Ectodermal cell (in vitro differentiated cells): Measurements from ENCODE around the gene FRMPD3.
"Not testable (repeated sequence)": the region's sequence is repeated elsewhere in the genome, so short reads cannot be mapped to it uniquely, and the experiment has no call there.

ENCODE experiments used
- H3K27ac ChIP-seq: 2 replicates; pipeline ENCODE4 v1.7.0; 2013; ENCODE audit warnings: mild to moderate bottlenecking, low read depth, low read length; ENCODE audit not compliant: insufficient read depth, poor library complexity, severe bottlenecking
- H3K27me3 ChIP-seq: 2 replicates; pipeline ENCODE4 v1.7.0; 2013; ENCODE audit warnings: mild to moderate bottlenecking, low read length; ENCODE audit not compliant: insufficient read depth, control insufficient read depth, poor library complexity, severe bottlenecking
- H3K36me3 ChIP-seq: one replicate; pipeline ENCODE4 v1.7.0; 2013; ENCODE audit warnings: low read length; ENCODE audit not compliant: control insufficient read depth, insufficient read depth
- H3K4me1 ChIP-seq: one replicate; pipeline ENCODE4 v1.7.0; 2013; ENCODE audit warnings: low read length; ENCODE audit not compliant: control insufficient read depth, insufficient read depth
- H3K4me3 ChIP-seq: 2 replicates; pipeline ENCODE4 v1.7.0; 2013; ENCODE audit warnings: low read depth, low read length, control low read depth; ENCODE audit not compliant: insufficient read depth
- H3K9me3 ChIP-seq: 2 replicates; pipeline ENCODE4 v1.7.0; 2013; ENCODE audit warnings: mild to moderate bottlenecking, low read length, moderate library complexity; ENCODE audit not compliant: control insufficient read depth
- WGBS, 2 experiments: methylation state at CpG; one replicate each; pipeline ENCODE4 v1.1.7; 2013; ENCODE audit warnings: missing lambda C conversion rate in 2 of 2; 5-methylcytosine and 5-hydroxymethylcytosine counted together

Gene FRMPD3

DNA sequence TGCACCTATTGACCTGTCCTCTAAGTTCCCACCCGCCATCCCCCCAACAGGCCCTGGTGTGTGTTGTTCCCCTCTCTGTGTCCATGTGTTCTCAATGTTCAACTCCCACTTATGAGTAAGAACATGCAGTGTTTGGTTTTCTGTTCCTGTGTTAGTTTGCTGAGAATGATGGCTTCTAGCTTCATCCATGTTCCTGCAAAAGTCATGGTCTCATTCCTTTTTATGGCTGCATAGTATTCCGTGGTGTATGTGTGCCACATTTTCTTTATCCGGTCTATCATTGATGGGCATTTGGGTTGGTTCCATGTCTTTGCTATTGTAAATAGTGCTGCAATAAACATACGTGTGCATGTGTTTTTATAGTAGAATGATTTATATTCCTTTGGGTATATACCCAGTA lies 22.0 kb downstream of the FRMPD3 start:
- H3K4me3 ChIP-seq, H3K27me3 ChIP-seq, H3K36me3 ChIP-seq, H3K4me1 ChIP-seq, H3K27ac ChIP-seq, H3K9me3 ChIP-seq: not testable (repeated sequence)
- 93 to 100% methylated on average over 2 to 4 of the region's 4 CpGs for WGBS, 2 experiments

GRCh38 chrX:107477406-107477805 lies 28.0 kb downstream of the FRMPD3 start:
- H3K27me3 ChIP-seq = no peaks in the 10 kb centered on the region
- no peak overlapping the region for H3K4me3 ChIP-seq
- WGBS, 2 experiments = 77% methylated on average over 4 of the region's 4 CpGs
- H3K4me1 ChIP-seq = no peaks in the 10 kb centered on the region
- no peaks in the 10 kb centered on the region for H3K36me3 ChIP-seq
- no peaks in the 10 kb centered on the region for H3K9me3 ChIP-seq
- H3K27ac ChIP-seq = no peak overlapping the region

DNA sequence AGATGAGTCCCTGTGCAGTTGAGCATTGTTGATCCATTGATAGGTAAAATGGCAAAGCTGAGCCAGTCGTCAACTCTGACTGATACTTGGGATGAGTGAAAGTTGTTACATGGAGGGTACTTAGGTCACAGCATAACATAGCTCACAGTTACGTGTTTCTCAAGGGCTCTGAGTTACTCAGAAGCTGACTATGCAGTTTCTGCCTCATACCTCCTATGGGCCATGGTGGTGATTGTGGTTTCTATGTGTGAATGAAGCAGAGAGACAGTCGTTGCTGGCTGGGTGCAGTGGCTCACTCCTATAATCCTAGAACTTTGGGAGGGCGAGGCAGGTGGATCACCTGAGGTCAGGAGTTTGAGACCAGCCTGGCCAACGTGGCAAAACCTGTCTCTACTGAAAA lies 30.8 kb downstream of the FRMPD3 start:
- no peaks in the 10 kb centered on the region for H3K36me3 ChIP-seq
- no peak overlapping the region for H3K4me3 ChIP-seq
- H3K27ac ChIP-seq = no peak overlapping the region
- WGBS, 2 experiments = 89 to 92% methylated on average over 5 of the region's 5 CpGs
- H3K9me3 ChIP-seq = no peaks in the 10 kb centered on the region
- H3K4me1 ChIP-seq = peaks cover 7% of the 10 kb centered on the region
- no peaks in the 10 kb centered on the region for H3K27me3 ChIP-seq

DNA sequence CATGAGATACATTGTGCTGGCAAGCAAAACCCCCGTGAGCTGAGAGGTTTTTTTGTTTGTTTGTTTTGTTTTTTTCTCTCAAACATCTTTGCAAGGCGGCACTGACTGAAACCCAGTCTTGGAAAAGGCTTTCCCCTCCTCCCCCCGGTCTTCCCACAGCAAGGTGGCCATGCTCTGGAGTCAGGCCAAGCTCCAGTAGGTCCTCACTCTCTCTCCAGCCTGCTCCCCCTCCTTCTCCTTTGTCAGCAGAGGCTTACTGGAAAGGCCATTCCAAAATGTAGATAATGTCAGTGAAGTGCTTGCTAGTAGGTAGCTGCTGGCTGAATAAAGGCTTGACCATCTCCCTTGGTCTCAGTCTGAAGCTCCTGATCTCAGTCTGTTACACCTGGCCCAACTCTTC lies 32.6 kb downstream of the FRMPD3 start:
- H3K4me3 ChIP-seq = no peak overlapping the region
- H3K4me1 ChIP-seq = peaks cover 7% of the 10 kb centered on the region
- 92 to 95% methylated on average over 2 of the region's 3 CpGs for WGBS, 2 experiments
- no peaks in the 10 kb centered on the region for H3K36me3 ChIP-seq
- H3K9me3 ChIP-seq = no peaks in the 10 kb centered on the region
- no peak overlapping the region for H3K27ac ChIP-seq
- H3K27me3 ChIP-seq = no peaks in the 10 kb centered on the region

GRCh38 chrX:107484002-107484726 lies 34.7 kb downstream of the FRMPD3 start:
- 31 to 42% methylated on average over 5 to 7 of the region's 8 CpGs for WGBS, 2 experiments
- H3K27me3 ChIP-seq = no peaks in the 10 kb centered on the region
- peaks cover 7% of the 10 kb centered on the region for H3K4me1 ChIP-seq
- H3K4me3 ChIP-seq = no peak overlapping the region
- H3K36me3 ChIP-seq = no peaks in the 10 kb centered on the region
- H3K27ac ChIP-seq = peak overlapping the region; percentile 47
- H3K9me3 ChIP-seq = no peaks in the 10 kb centered on the region

DNA sequence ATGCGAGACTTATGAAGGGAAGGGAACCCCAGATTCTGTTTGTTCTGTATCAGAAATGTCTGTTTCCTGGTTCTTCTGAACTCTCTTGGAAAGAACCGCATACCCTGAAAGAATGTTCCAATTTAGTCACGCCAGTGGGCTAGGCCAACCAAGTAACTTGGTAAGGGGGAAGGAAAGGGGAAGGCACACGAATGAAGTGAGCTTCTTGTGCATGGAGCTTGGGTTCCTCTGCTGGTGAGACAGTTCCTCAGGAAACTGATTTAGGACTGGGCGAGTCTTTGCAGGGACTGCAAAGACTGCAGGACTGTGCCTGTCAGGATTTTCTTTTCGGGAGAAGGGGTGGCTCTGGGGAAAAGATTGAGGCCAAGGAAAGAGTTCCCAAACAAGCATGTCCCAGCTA lies 35.6 kb downstream of the FRMPD3 start:
- Histone ChIP-seq H3K4me3 (no peak overlapping the region), H3K36me3 (no peaks in the 10 kb centered on the region), H3K27ac (peak overlapping the region; percentile 26), H3K9me3 (no peaks in the 10 kb centered on the region), H3K4me1 (peaks cover 7% of the 10 kb centered on the region), H3K27me3 (no peaks in the 10 kb centered on the region)
- WGBS, 2 experiments = 73 to 78% methylated on average over 6 of the region's 6 CpGs

DNA sequence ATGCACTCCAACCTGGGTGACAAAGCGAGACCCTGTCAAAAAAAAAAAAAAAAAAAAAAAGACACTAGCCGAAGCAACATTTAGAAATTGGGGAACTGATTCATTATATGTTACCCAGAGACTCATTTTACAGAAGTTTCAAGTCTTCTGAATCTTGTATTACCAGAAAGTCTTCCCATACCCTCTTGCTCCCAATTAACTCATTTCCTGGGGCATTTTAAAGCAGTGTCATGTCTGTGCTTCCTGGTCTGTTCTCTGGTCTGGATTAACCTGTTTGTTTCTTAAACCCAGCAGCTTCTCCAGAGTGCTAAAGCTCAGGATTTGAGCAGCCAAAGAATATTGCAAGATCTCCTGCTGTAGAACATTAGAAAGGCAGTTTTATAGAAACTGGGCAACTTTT lies 43.7 kb downstream of the FRMPD3 start:
- WGBS, 2 experiments = 90% methylated on average over 2 of the region's 2 CpGs; no CpG with 5 or more reads in 1 of the 2 experiments
- H3K4me3 ChIP-seq = no peak overlapping the region
- no peaks in the 10 kb centered on the region for H3K4me1 ChIP-seq
- H3K27ac ChIP-seq = no peak overlapping the region
- no peaks in the 10 kb centered on the region for H3K36me3 ChIP-seq
- no peaks in the 10 kb centered on the region for H3K9me3 ChIP-seq
- H3K27me3 ChIP-seq = no peaks in the 10 kb centered on the region

GRCh38 chrX:107496786-107497185 lies 47.3 kb downstream of the FRMPD3 start:
- 72 to 73% methylated on average over 2 of the region's 3 CpGs for WGBS, 2 experiments
- Histone ChIP-seq H3K27ac (no peak overlapping the region), H3K4me3 (no peak overlapping the region), H3K9me3 (no peaks in the 10 kb centered on the region), H3K4me1 (peaks cover 2% of the 10 kb centered on the region), H3K36me3 (no peaks in the 10 kb centered on the region), H3K27me3 (no peaks in the 10 kb centered on the region)
